Stimulated activated naive CD8-positive, alpha-beta T cell treated with anti-CD3 and anti-CD28 coated beads, Interleukin-15, Interleukin-2, amounts not matched to agents 100 ng/mL and 50 ng/mL, for 24 hours (primary cell): ENCODE data around the gene CRYL1.

ENCODE experiments used
- H3K27ac Mint-ChIP-seq: one replicate; pipeline ENCODE4 v1.8.0; 2021; ENCODE audit warnings: mild to moderate bottlenecking, mixed read lengths
- H3K27me3 Mint-ChIP-seq: one replicate; pipeline ENCODE4 v1.8.0; 2021; ENCODE audit warnings: mixed read lengths
- H3K36me3 Mint-ChIP-seq: one replicate; pipeline ENCODE4 v1.8.0; 2021; ENCODE audit warnings: low read depth, mixed read lengths
- H3K4me1 Mint-ChIP-seq: one replicate; pipeline ENCODE4 v1.8.0; 2021; ENCODE audit warnings: low read depth, mixed read lengths
- H3K4me3 Mint-ChIP-seq: one replicate; pipeline ENCODE4 v1.8.0; 2021; ENCODE audit warnings: mild to moderate bottlenecking, mixed read lengths
- H3K9me3 Mint-ChIP-seq: one replicate; pipeline ENCODE4 v1.8.0; 2021; ENCODE audit warnings: mixed read lengths

CRYL1 gene

GRCh38 chr13:20390526-20391175, 135.0 kb downstream of the CRYL1 start:
- Mint-ChIP-seq H3K4me3 (no peak overlapping the region), H3K27me3 (no peaks in the 10 kb centered on the region), H3K36me3 (no peaks in the 10 kb centered on the region), H3K27ac (no peak overlapping the region), H3K4me1 (peaks cover 6% of the 10 kb centered on the region), H3K9me3 (no peaks in the 10 kb centered on the region)

- no peaks in the 10 kb centered on the region for H3K9me3 Mint-ChIP-seq
- H3K4me1 Mint-ChIP-seq, result peaks cover 6% of the 10 kb centered on the region
- no peaks in the 10 kb centered on the region for H3K27me3 Mint-ChIP-seq
- H3K36me3 Mint-ChIP-seq, result no peaks in the 10 kb centered on the region
- no peak overlapping the region for H3K4me3 Mint-ChIP-seq
- H3K27ac Mint-ChIP-seq, result no peak overlapping the region
These were observed 135.7 kb downstream of the CRYL1 start for GRCh38 chr13:20389696-20390525.

- H3K36me3 Mint-ChIP-seq, result no peaks in the 10 kb centered on the region
- H3K4me1 Mint-ChIP-seq, result peaks cover 6% of the 10 kb centered on the region
- H3K27ac Mint-ChIP-seq, result no peak overlapping the region
- H3K27me3 Mint-ChIP-seq, result no peaks in the 10 kb centered on the region
- H3K4me3 Mint-ChIP-seq, result no peak overlapping the region
- H3K9me3 Mint-ChIP-seq, result no peaks in the 10 kb centered on the region
These were observed 137.5 kb downstream of the CRYL1 start for GRCh38 chr13:20388184-20388583.

GRCh38 chr13:20387441-20387971, 138.2 kb downstream of the CRYL1 start:
- H3K9me3 Mint-ChIP-seq, result no peaks in the 10 kb centered on the region
- H3K27me3 Mint-ChIP-seq, result no peaks in the 10 kb centered on the region
- H3K4me3 Mint-ChIP-seq, result no peak overlapping the region
- no peaks in the 10 kb centered on the region for H3K36me3 Mint-ChIP-seq
- H3K27ac Mint-ChIP-seq, result no peak overlapping the region
- H3K4me1 Mint-ChIP-seq, result peaks cover 6% of the 10 kb centered on the region

- no peaks in the 10 kb centered on the region for H3K27me3 Mint-ChIP-seq
- peaks cover 6% of the 10 kb centered on the region for H3K4me1 Mint-ChIP-seq
- no peak overlapping the region for H3K27ac Mint-ChIP-seq
- no peak overlapping the region for H3K4me3 Mint-ChIP-seq
- no peaks in the 10 kb centered on the region for H3K9me3 Mint-ChIP-seq
- no peaks in the 10 kb centered on the region for H3K36me3 Mint-ChIP-seq
These were observed 138.7 kb downstream of the CRYL1 start for GRCh38 chr13:20387006-20387405.

- Mint-ChIP-seq H3K27me3 (no peaks in the 10 kb centered on the region), H3K27ac (no peak overlapping the region), H3K9me3 (no peaks in the 10 kb centered on the region), H3K36me3 (no peaks in the 10 kb centered on the region), H3K4me3 (no peak overlapping the region), H3K4me1 (peaks cover 4% of the 10 kb centered on the region)
These were observed 142.6 kb downstream of the CRYL1 start for GRCh38 chr13:20383058-20383457.

- Mint-ChIP-seq H3K4me3 (no peak overlapping the region), H3K4me1 (no peaks in the 10 kb centered on the region), H3K27me3 (no peaks in the 10 kb centered on the region), H3K27ac (no peak overlapping the region), H3K36me3 (no peaks in the 10 kb centered on the region), H3K9me3 (no peaks in the 10 kb centered on the region)
These were observed 144.3 kb downstream of the CRYL1 start for GRCh38 chr13:20381401-20381800.

- Mint-ChIP-seq H3K27me3 (no peaks in the 10 kb centered on the region), H3K9me3 (no peaks in the 10 kb centered on the region), H3K4me1 (no peaks in the 10 kb centered on the region), H3K36me3 (no peaks in the 10 kb centered on the region), H3K4me3 (no peak overlapping the region), H3K27ac (no peak overlapping the region)
These were observed 146.9 kb downstream of the CRYL1 start for GRCh38 chr13:20378721-20379120.

- no peaks in the 10 kb centered on the region for H3K27me3 Mint-ChIP-seq
- no peaks in the 10 kb centered on the region for H3K9me3 Mint-ChIP-seq
- H3K4me3 Mint-ChIP-seq, result no peak overlapping the region
- H3K36me3 Mint-ChIP-seq, result no peaks in the 10 kb centered on the region
- H3K4me1 Mint-ChIP-seq, result no peaks in the 10 kb centered on the region
- no peak overlapping the region for H3K27ac Mint-ChIP-seq
These were observed 147.9 kb downstream of the CRYL1 start for GRCh38 chr13:20377720-20378119.

GRCh38 chr13:20375871-20376270, 149.8 kb downstream of the CRYL1 start:
- no peak overlapping the region for H3K4me3 Mint-ChIP-seq
- peaks cover 7% of the 10 kb centered on the region for H3K27me3 Mint-ChIP-seq
- peaks cover 5% of the 10 kb centered on the region for H3K4me1 Mint-ChIP-seq
- H3K36me3 Mint-ChIP-seq, result no peaks in the 10 kb centered on the region
- no peaks in the 10 kb centered on the region for H3K9me3 Mint-ChIP-seq
- H3K27ac Mint-ChIP-seq, result no peak overlapping the region

- peaks cover 5% of the 10 kb centered on the region for H3K4me1 Mint-ChIP-seq
- H3K36me3 Mint-ChIP-seq, result no peaks in the 10 kb centered on the region
- peaks cover 6% of the 10 kb centered on the region for H3K9me3 Mint-ChIP-seq
- peaks cover 15% of the 10 kb centered on the region for H3K27me3 Mint-ChIP-seq
- H3K27ac Mint-ChIP-seq, result no peak overlapping the region
- no peak overlapping the region for H3K4me3 Mint-ChIP-seq
These were observed 151.8 kb downstream of the CRYL1 start for GRCh38 chr13:20373861-20374260.

GRCh38 chr13:20371825-20372224, 153.8 kb downstream of the CRYL1 start:
- Mint-ChIP-seq H3K4me1 (peaks cover 5% of the 10 kb centered on the region), H3K9me3 (peaks cover 6% of the 10 kb centered on the region), H3K4me3 (no peak overlapping the region), H3K36me3 (no peaks in the 10 kb centered on the region), H3K27me3 (peaks cover 22% of the 10 kb centered on the region), H3K27ac (no peak overlapping the region)

GRCh38 chr13:20370815-20371421, 154.7 kb downstream of the CRYL1 start:
- Mint-ChIP-seq H3K27me3 (peaks cover 22% of the 10 kb centered on the region), H3K9me3 (peaks cover 6% of the 10 kb centered on the region), H3K36me3 (no peaks in the 10 kb centered on the region), H3K4me1 (peaks cover 5% of the 10 kb centered on the region), H3K4me3 (no peak overlapping the region), H3K27ac (peak overlapping the region; percentile 3)

- H3K4me1 Mint-ChIP-seq, result peaks cover 5% of the 10 kb centered on the region
- no peak overlapping the region for H3K4me3 Mint-ChIP-seq
- no peak overlapping the region for H3K27ac Mint-ChIP-seq
- H3K27me3 Mint-ChIP-seq, result peaks cover 22% of the 10 kb centered on the region
- H3K9me3 Mint-ChIP-seq, result peaks cover 6% of the 10 kb centered on the region
- H3K36me3 Mint-ChIP-seq, result no peaks in the 10 kb centered on the region
These were observed 155.7 kb downstream of the CRYL1 start for GRCh38 chr13:20369886-20370361.

GRCh38 chr13:20366056-20366455, 159.6 kb downstream of the CRYL1 start:
- Mint-ChIP-seq H3K9me3 (peaks cover 6% of the 10 kb centered on the region), H3K36me3 (no peaks in the 10 kb centered on the region), H3K27ac (no peak overlapping the region), H3K27me3 (peaks cover 16% of the 10 kb centered on the region), H3K4me3 (no peak overlapping the region), H3K4me1 (peaks cover 3% of the 10 kb centered on the region)
